ENCODE measurements around the gene FGA. TPM values are rescaled to one million over a fixed set of nuclear protein-coding genes. Genes with fewer than 3 reads are reported as not detected.

The FGA gene
- total RNA-seq, 1 experiment from 2014 or later: 3.9 TPM

DNA sequence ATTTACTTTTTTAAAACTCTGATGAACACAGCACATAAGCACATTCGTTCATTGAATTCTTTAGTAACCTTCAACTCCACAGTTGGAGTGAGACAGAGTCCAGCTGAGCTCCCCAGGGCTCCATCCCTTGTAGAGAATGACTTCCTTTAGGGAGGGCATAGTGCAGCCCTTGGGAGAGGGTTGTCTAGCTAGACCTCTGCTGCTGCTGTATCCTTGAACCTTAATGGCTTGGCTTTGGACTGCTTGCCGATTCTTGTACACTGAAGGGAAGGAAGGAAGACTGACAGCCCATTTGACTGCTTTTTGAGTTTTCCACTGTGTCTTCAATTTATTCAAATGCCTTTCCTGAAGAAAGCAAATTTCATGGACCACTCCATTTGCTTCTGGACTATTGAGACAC lies 41.3 kb upstream of the FGA start:
- ATAC-seq (no peak), DNase-seq (ENCODE audit: low read depth, low spot score) (no peak)
- H2AFZ ChIP-seq (ENCODE audit: low read depth, low read length, poor library complexity, severe bottlenecking): no peak overlapping the region
- H3K36me3 ChIP-seq (ENCODE audit: control insufficient read depth in 1 of 2, insufficient read depth in 2 of 2, low read length in 2 of 2): no peaks in the 10 kb centered on the region
- ChIA-PET RAD21 (ENCODE audit: low non-redundant PET in 1 of 2, low total read pairs in 2 of 2, uncharacterized antibody in 2 of 2, unreplicated experiment in 2 of 2) (no interaction called here), POLR2A (no interaction called here), CTCF (interaction anchor here (1.9 kb wide), 1 partner anchor 13 kb away, joined by 8 read pairs; no protein-coding TSS in a partner anchor)
- H3K4me3 ChIP-seq (replicated peaks in 1 of 2; ENCODE audit: low read depth in 1 of 2, low read length in 2 of 2): no peak overlapping the region
- H3K4me2 ChIP-seq (ENCODE audit: low read length): no peak overlapping the region
- H3K9ac ChIP-seq (ENCODE audit: low read length): no peak overlapping the region
- TF ChIP-seq CBX3 (IDR thresholded peaks at IDR 0.05; ENCODE audit: low read depth) (no peak), ZFX (IDR thresholded peaks at IDR 0.05) (no peak), SP1 (IDR thresholded peaks at IDR 0.05; ENCODE audit: low read depth) (no peak), EZH2 (IDR thresholded peaks at IDR 0.05) (no peak), FOSL1 (IDR thresholded peaks at IDR 0.05; ENCODE audit: low read depth) (no peak)
- TF ChIP-seq, protein P1, sequence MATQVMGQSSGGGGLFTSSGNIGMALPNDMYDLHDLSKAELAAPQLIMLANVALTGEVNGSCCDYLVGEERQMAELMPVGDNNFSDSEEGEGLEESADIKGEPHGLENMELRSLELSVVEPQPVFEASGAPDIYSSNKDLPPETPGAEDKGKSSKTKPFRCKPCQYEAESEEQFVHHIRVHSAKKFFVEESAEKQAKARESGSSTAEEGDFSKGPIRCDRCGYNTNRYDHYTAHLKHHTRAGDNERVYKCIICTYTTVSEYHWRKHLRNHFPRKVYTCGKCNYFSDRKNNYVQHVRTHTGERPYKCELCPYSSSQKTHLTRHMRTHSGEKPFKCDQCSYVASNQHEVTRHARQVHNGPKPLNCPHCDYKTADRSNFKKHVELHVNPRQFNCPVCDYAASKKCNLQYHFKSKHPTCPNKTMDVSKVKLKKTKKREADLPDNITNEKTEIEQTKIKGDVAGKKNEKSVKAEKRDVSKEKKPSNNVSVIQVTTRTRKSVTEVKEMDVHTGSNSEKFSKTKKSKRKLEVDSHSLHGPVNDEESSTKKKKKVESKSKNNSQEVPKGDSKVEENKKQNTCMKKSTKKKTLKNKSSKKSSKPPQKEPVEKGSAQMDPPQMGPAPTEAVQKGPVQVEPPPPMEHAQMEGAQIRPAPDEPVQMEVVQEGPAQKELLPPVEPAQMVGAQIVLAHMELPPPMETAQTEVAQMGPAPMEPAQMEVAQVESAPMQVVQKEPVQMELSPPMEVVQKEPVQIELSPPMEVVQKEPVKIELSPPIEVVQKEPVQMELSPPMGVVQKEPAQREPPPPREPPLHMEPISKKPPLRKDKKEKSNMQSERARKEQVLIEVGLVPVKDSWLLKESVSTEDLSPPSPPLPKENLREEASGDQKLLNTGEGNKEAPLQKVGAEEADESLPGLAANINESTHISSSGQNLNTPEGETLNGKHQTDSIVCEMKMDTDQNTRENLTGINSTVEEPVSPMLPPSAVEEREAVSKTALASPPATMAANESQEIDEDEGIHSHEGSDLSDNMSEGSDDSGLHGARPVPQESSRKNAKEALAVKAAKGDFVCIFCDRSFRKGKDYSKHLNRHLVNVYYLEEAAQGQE (IDR thresholded peaks at IDR 0.05; ENCODE audit: low read depth): no peak
- TF ChIP-seq, protein P2, sequence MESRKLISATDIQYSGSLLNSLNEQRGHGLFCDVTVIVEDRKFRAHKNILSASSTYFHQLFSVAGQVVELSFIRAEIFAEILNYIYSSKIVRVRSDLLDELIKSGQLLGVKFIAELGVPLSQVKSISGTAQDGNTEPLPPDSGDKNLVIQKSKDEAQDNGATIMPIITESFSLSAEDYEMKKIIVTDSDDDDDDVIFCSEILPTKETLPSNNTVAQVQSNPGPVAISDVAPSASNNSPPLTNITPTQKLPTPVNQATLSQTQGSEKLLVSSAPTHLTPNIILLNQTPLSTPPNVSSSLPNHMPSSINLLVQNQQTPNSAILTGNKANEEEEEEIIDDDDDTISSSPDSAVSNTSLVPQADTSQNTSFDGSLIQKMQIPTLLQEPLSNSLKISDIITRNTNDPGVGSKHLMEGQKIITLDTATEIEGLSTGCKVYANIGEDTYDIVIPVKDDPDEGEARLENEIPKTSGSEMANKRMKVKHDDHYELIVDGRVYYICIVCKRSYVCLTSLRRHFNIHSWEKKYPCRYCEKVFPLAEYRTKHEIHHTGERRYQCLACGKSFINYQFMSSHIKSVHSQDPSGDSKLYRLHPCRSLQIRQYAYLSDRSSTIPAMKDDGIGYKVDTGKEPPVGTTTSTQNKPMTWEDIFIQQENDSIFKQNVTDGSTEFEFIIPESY (IDR thresholded peaks at IDR 0.05; ENCODE audit: extremely low read depth, insufficient replicate concordance, low read length): no peak
- H3K27ac ChIP-seq (ENCODE audit: low read depth, low read length): no peak overlapping the region
- no peaks in the 10 kb centered on the region for H4K20me1 ChIP-seq (ENCODE audit: insufficient read depth)
- no peaks in the 10 kb centered on the region for H3K79me2 ChIP-seq (ENCODE audit: insufficient read depth, low read length)
- no TSS peak for BruUV-seq (replicated peaks)
- H3K27me3 ChIP-seq (ENCODE audit: insufficient read depth, low read length): no peaks in the 10 kb centered on the region
- H3K9me2 ChIP-seq (ENCODE audit: insufficient read depth): no peaks in the 10 kb centered on the region
- no peaks in the 10 kb centered on the region for H3K9me3 ChIP-seq (ENCODE audit: control insufficient read depth in 1 of 2, insufficient read depth in 1 of 2, low read depth in 1 of 2, low read length in 2 of 2)
- H3K4me1 ChIP-seq (ENCODE audit: control insufficient read depth in 1 of 2, insufficient read depth in 2 of 2, low read length in 2 of 2): peaks cover 6 to 7% of the 10 kb centered on the region in 2 experiments; a peak in 3 of 4 replicates
- intact Hi-C loops (cut with micrococcal nuclease): no loop called here
